Caco-2 (cell line): ENCODE results near the gene KDM4B. TPM values are rescaled to one million over a fixed set of nuclear protein-coding genes. Genes with fewer than 3 reads are reported as not detected.

Experiments used
- BruUV-seq: library from RNA; stranded (reverse); fragments of 400-500 nt; replicated peaks from 2 replicates; lab custom pipeline; 2021; lab: Mats Ljungman, UMichigan
- CTCF ChIA-PET: fragments of 300-600 bp; sonication (Branson Sonifier 250); formaldehyde crosslinking; loops from one replicate; lab custom pipeline; 2022; ENCODE audit warnings: antibody characterized with exemption; lab: Charles Lee
- POLR2A ChIA-PET: fragments of 300-600 bp; sonication (Branson Sonifier 250); formaldehyde crosslinking; loops from one replicate; lab custom pipeline; 2022; ENCODE audit warnings: antibody characterized with exemption; lab: Charles Lee
- DNase-seq, 2 experiments: peaks; one replicate each; pipeline versions ENCODE4 v3.0.0 to v3.0.0-alpha.2; 2020 to 2022
- H3K27me3 ChIP-seq: replicated peaks from 2 replicates; pipeline ENCODE4 v1.6.0; 2011; ENCODE audit warnings: low read length; ENCODE audit not compliant: control insufficient read depth, insufficient read depth
- H3K36me3 ChIP-seq: 2 replicates; pipeline ENCODE4 v1.5.1; 2011; ENCODE audit warnings: low read length; ENCODE audit not compliant: control insufficient read depth, insufficient read depth
- H3K4me1 ChIP-seq: fragments of 250-450 bp; sonication (Bioruptor Pico); 2 replicates; pipeline ENCODE4 v1.5.1; 2020; ENCODE audit warnings: mild to moderate bottlenecking
- H3K4me3 ChIP-seq: 2 replicates; pipeline ENCODE4 v1.5.1; 2011; ENCODE audit warnings: low read depth, mild to moderate bottlenecking, control low read depth, low read length
- H3K9me3 ChIP-seq: fragments of 250-450 bp; sonication (Bioruptor Pico); 2 replicates; pipeline ENCODE4 v1.5.1; 2020; ENCODE audit warnings: mild to moderate bottlenecking, moderate library complexity
- H3K27ac Mint-ChIP-seq: one replicate; pipeline ENCODE4 v1.8.0; 2022; ENCODE audit warnings: mixed read lengths; ENCODE audit not compliant: unreplicated experiment
- H3K27me3 Mint-ChIP-seq: one replicate; pipeline ENCODE4 v1.8.0; 2022; ENCODE audit warnings: mixed read lengths; ENCODE audit not compliant: insufficient read depth, unreplicated experiment
- H3K36me3 Mint-ChIP-seq: one replicate; pipeline ENCODE4 v1.8.0; 2022; ENCODE audit warnings: mild to moderate bottlenecking, mixed read lengths; ENCODE audit not compliant: insufficient read depth, unreplicated experiment
- H3K4me1 Mint-ChIP-seq: one replicate; pipeline ENCODE4 v1.8.0; 2022; ENCODE audit warnings: low read depth, mixed read lengths; ENCODE audit not compliant: unreplicated experiment
- H3K4me3 Mint-ChIP-seq: one replicate; pipeline ENCODE4 v1.8.0; 2022; ENCODE audit warnings: mild to moderate bottlenecking, moderate library complexity, mixed read lengths; ENCODE audit not compliant: unreplicated experiment
- H3K9me3 Mint-ChIP-seq: one replicate; pipeline ENCODE4 v1.8.0; 2022; ENCODE audit warnings: mixed read lengths; ENCODE audit not compliant: unreplicated experiment
- CTCF ChIP-seq, 2 experiments: fragments of 200-600 bp in 1 of 2; IDR thresholded peaks; 1 replicate in 1 of 2; 2 replicates in 1 of 2; pipeline versions ENCODE4 v1.5.1 to v1.8.0; 2011 to 2022; ENCODE audit warnings: antibody characterized with exemption in 1 of 2, control low read depth in 1 of 2, inconsistent platforms in 1 of 2, low read depth in 1 of 2, low read length in 1 of 2, mild to moderate bottlenecking in 1 of 2, moderate library complexity in 1 of 2; ENCODE audit not compliant: insufficient read depth in 1 of 2, severe bottlenecking in 1 of 2, unreplicated experiment in 1 of 2
- intact Hi-C: fragments of 100-400 bp; cut with micrococcal nuclease; formaldehyde crosslinking; loops from one replicate; pipeline ENCODE4 v1.10.0; 2022; ENCODE audit not compliant: unreplicated experiment
- total RNA-seq: library from RNA; stranded (reverse); gene quantifications from 2 replicates; pipeline ENCODE4 v1.2.3, GENCODE V29; 2022

Gene KDM4B
- total RNA-seq, 1 experiment from 2014 or later: 27.4 TPM

- POLR2A ChIA-PET: no interaction called here
- peaks cover 22% of the 10 kb centered on the region for H3K36me3 Mint-ChIP-seq
- Histone ChIP-seq H3K4me1 (no peaks in the 10 kb centered on the region), H3K9me3 (no peaks in the 10 kb centered on the region), H3K27me3 (no peaks in the 10 kb centered on the region), H3K36me3 (no peaks in the 10 kb centered on the region; the same call in 1 of the 2 replicates), H3K4me3 (no peak overlapping the region)
- H3K27ac Mint-ChIP-seq: no peak overlapping the region
- no TSS peak for BruUV-seq
- TF ChIP-seq CTCF (IDR thresholded peaks at IDR 0.05; ENCODE audit: insufficient read depth in 1 of 2, low read depth in 1 of 2, low read length in 1 of 2, severe bottlenecking in 1 of 2, unreplicated experiment in 1 of 2): no peak
- no peak overlapping the region for H3K4me3 Mint-ChIP-seq
- no peaks in the 10 kb centered on the region for H3K4me1 Mint-ChIP-seq
- H3K9me3 Mint-ChIP-seq: peaks cover 2% of the 10 kb centered on the region
- no peaks in the 10 kb centered on the region for H3K27me3 Mint-ChIP-seq
- DNase-seq: no peak
- CTCF ChIA-PET: no interaction called here
- intact Hi-C loops: no loop called here
Observed at GRCh38 chr19:5121266-5122120, 152.6 kb downstream of the KDM4B start.

DNA sequence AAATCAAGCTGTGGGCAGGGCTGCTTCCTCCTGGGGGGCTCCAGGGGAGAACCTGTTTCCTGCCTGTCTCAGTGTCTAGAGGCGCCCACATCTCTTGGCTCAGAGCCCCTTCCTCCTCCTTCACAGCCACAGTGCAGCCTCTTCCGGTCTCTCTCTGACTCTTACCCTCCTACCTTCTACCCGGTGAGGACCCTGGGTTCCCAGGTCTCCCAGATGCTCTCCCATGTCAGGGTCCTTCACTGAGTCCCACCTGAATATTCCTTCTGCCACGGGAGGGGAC is 153.1 kb downstream of the KDM4B start:
- intact Hi-C loops: no loop called here
- BruUV-seq: no TSS peak
- H3K4me3 ChIP-seq: no peak overlapping the region
- no peaks in the 10 kb centered on the region for H3K4me1 Mint-ChIP-seq
- H3K9me3 ChIP-seq: no peaks in the 10 kb centered on the region
- H3K27me3 Mint-ChIP-seq: no peaks in the 10 kb centered on the region
- DNase-seq: no peak
- H3K36me3 ChIP-seq: no peaks in the 10 kb centered on the region
- POLR2A ChIA-PET: no interaction called here
- H3K4me3 Mint-ChIP-seq: no peak overlapping the region
- CTCF ChIA-PET: no interaction called here
- H3K9me3 Mint-ChIP-seq: no peaks in the 10 kb centered on the region
- TF ChIP-seq CTCF (IDR thresholded peaks at IDR 0.05; ENCODE audit: insufficient read depth in 1 of 2, low read depth in 1 of 2, low read length in 1 of 2, severe bottlenecking in 1 of 2, unreplicated experiment in 1 of 2): no peak
- no peak overlapping the region for H3K27ac Mint-ChIP-seq
- H3K27me3 ChIP-seq: no peaks in the 10 kb centered on the region
- H3K36me3 Mint-ChIP-seq: peaks cover 18% of the 10 kb centered on the region
- no peaks in the 10 kb centered on the region for H3K4me1 ChIP-seq

DNA sequence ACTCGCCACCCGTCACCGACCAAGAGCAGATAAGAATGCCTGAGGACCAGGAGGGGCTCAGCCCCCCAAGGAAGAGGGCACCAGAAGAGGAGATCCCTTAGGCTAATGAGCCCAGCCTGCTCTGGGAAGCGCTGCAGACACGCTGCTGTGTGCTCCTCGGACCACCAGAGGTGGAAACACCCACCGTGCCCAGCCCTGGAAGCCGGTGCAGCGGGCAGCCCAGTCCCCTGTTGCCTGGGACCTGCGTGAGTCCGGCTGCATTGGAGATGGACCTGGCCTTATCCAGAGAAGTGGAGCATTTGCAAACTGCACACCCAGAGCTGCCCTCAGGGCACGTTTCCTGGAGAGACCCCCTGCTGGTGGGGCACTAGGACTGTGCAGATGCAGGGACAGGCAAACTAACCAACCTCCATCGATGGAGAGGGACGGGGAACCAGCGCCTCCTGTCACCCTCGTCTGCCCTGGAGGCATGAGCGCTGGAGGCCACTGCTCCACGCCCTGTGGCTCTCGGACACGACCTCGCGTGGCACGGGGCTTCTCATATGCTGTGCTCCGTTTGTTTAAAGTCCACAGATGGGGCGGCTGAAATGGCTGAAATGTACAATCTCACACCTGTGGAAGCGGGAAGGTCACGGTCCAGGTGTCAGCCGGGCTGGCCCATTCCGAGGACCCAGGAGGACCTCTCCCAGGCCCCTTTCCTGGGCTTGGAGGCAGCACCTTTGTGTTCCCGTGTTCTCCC is 153.9 kb downstream of the KDM4B start:
- Mint-ChIP-seq H3K9me3 (no peaks in the 10 kb centered on the region), H3K4me1 (no peaks in the 10 kb centered on the region), H3K27me3 (no peaks in the 10 kb centered on the region), H3K4me3 (no peak overlapping the region), H3K36me3 (peaks cover 18% of the 10 kb centered on the region), H3K27ac (no peak overlapping the region)
- no peaks in the 10 kb centered on the region for H3K36me3 ChIP-seq
- ChIA-PET POLR2A (no interaction called here), CTCF (no interaction called here)
- no peaks in the 10 kb centered on the region for H3K4me1 ChIP-seq
- no peak for TF ChIP-seq CTCF (IDR thresholded peaks at IDR 0.05; ENCODE audit: insufficient read depth in 1 of 2, low read depth in 1 of 2, low read length in 1 of 2, severe bottlenecking in 1 of 2, unreplicated experiment in 1 of 2)
- intact Hi-C loops: no loop called here
- H3K27me3 ChIP-seq: no peaks in the 10 kb centered on the region
- no peak for DNase-seq
- H3K4me3 ChIP-seq: no peak overlapping the region
- H3K9me3 ChIP-seq: no peaks in the 10 kb centered on the region
- BruUV-seq: no TSS peak
